ENCODE measurements around the gene C16orf95. TPM values are rescaled to one million over a fixed set of nuclear protein-coding genes. Genes with fewer than 3 reads are reported as not detected.

C16orf95 gene
- total RNA-seq, 1 experiment from 2014 or later, result 5.1 TPM

- TF ChIP-seq, protein P1, sequence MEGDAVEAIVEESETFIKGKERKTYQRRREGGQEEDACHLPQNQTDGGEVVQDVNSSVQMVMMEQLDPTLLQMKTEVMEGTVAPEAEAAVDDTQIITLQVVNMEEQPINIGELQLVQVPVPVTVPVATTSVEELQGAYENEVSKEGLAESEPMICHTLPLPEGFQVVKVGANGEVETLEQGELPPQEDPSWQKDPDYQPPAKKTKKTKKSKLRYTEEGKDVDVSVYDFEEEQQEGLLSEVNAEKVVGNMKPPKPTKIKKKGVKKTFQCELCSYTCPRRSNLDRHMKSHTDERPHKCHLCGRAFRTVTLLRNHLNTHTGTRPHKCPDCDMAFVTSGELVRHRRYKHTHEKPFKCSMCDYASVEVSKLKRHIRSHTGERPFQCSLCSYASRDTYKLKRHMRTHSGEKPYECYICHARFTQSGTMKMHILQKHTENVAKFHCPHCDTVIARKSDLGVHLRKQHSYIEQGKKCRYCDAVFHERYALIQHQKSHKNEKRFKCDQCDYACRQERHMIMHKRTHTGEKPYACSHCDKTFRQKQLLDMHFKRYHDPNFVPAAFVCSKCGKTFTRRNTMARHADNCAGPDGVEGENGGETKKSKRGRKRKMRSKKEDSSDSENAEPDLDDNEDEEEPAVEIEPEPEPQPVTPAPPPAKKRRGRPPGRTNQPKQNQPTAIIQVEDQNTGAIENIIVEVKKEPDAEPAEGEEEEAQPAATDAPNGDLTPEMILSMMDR (conservative IDR thresholded peaks at IDR 0.05; ENCODE audit: low read depth, low read length), result no peak
- no peak for TF ChIP-seq EZH2 (IDR thresholded peaks at IDR 0.05; ENCODE audit: borderline replicate concordance, low read depth, low read length, poor library complexity, severe bottlenecking)
These were observed 33.6 kb upstream of the C16orf95 start for GRCh38 chr16:87350681-87351319.

DNA sequence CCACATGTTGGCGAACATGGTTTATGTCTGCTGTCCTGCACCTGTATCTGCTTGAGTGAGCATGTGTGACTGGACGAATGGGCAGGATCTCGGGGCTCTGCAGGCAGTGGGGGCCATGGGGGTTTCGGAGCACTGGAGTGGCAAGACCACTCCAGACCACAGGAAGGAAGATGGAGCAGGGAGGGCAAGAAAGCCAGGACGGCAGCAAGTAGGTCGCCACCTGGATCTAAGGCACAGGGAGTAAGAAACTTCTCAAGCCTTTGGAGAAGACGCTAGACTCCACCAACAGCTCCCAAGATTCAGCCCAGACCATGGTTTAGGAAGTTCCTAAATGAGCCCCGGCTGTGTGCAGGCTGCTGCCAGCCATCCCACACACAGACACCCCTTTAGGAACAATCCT lies 32.8 kb upstream of the C16orf95 start:
- no peak for DNase-seq (ENCODE audit: low spot score)
- intact Hi-C loops (cut with micrococcal nuclease; ENCODE audit: unreplicated experiment), result no loop called here
- TF ChIP-seq EZH2 (IDR thresholded peaks at IDR 0.05; ENCODE audit: borderline replicate concordance, low read depth, low read length, poor library complexity, severe bottlenecking), result no peak
- TF ChIP-seq, protein P1 (conservative IDR thresholded peaks at IDR 0.05; ENCODE audit: low read depth, low read length), result no peak
- CTCF ChIA-PET, result no interaction called here
- BruUV-seq (replicated peaks), result no TSS peak
- H3K4me3 ChIP-seq (ENCODE audit: low read depth, low read length, poor library complexity, severe bottlenecking), result no peak overlapping the region
- H3K27me3 ChIP-seq (replicated peaks; ENCODE audit: insufficient read depth, low read depth, low read length, poor library complexity), result no peaks in the 10 kb centered on the region
- peaks cover 7% of the 10 kb centered on the region for H3K4me1 ChIP-seq (ENCODE audit: insufficient read depth, low read length, poor library complexity, severe bottlenecking)
- POLR2A ChIA-PET (ENCODE audit: low non-redundant PET), result no interaction called here
- no peak overlapping the region for H3K27ac ChIP-seq (ENCODE audit: low read depth, low read length, poor library complexity, severe bottlenecking)
- H3K9me3 ChIP-seq (ENCODE audit: low read depth, low read length, poor library complexity, severe bottlenecking), result no peaks in the 10 kb centered on the region
- H3K36me3 ChIP-seq (ENCODE audit: insufficient read depth, low read length, poor library complexity, severe bottlenecking), result no peaks in the 10 kb centered on the region

More at GRCh38 chr16:87350681-87351319, 33.6 kb upstream of the C16orf95 start:
- CTCF ChIA-PET, result no interaction called here
- no peaks in the 10 kb centered on the region for H3K27me3 ChIP-seq (replicated peaks; ENCODE audit: insufficient read depth, low read depth, low read length, poor library complexity)
- POLR2A ChIA-PET (ENCODE audit: low non-redundant PET), result no interaction called here
- no peak overlapping the region for H3K4me3 ChIP-seq (ENCODE audit: low read depth, low read length, poor library complexity, severe bottlenecking)
- intact Hi-C loops (cut with micrococcal nuclease; ENCODE audit: unreplicated experiment), result no loop called here
- DNase-seq (ENCODE audit: low spot score), result no peak
- no peak overlapping the region for H3K27ac ChIP-seq (ENCODE audit: low read depth, low read length, poor library complexity, severe bottlenecking)
- no peaks in the 10 kb centered on the region for H3K9me3 ChIP-seq (ENCODE audit: low read depth, low read length, poor library complexity, severe bottlenecking)
- BruUV-seq (replicated peaks), result no TSS peak
- H3K36me3 ChIP-seq (ENCODE audit: insufficient read depth, low read length, poor library complexity, severe bottlenecking), result no peaks in the 10 kb centered on the region
- peaks cover 1% of the 10 kb centered on the region for H3K4me1 ChIP-seq (ENCODE audit: insufficient read depth, low read length, poor library complexity, severe bottlenecking)

GRCh38 chr16:87348616-87349157 lies 31.5 kb upstream of the C16orf95 start:
- Histone ChIP-seq H3K9me3 (ENCODE audit: low read depth, low read length, poor library complexity, severe bottlenecking) (no peaks in the 10 kb centered on the region), H3K4me1 (ENCODE audit: insufficient read depth, low read length, poor library complexity, severe bottlenecking) (peaks cover 7% of the 10 kb centered on the region), H3K27ac (ENCODE audit: low read depth, low read length, poor library complexity, severe bottlenecking) (no peak overlapping the region), H3K36me3 (ENCODE audit: insufficient read depth, low read length, poor library complexity, severe bottlenecking) (no peaks in the 10 kb centered on the region), H3K27me3 (replicated peaks; ENCODE audit: insufficient read depth, low read depth, low read length, poor library complexity) (no peaks in the 10 kb centered on the region), H3K4me3 (ENCODE audit: low read depth, low read length, poor library complexity, severe bottlenecking) (no peak overlapping the region)
- POLR2A ChIA-PET (ENCODE audit: low non-redundant PET), result no interaction called here
- CTCF ChIA-PET, result no interaction called here
- no peak for DNase-seq (ENCODE audit: low spot score)
- no TSS peak for BruUV-seq (replicated peaks)
- intact Hi-C loops (cut with micrococcal nuclease; ENCODE audit: unreplicated experiment), result no loop called here
- TF ChIP-seq EZH2 (IDR thresholded peaks at IDR 0.05; ENCODE audit: borderline replicate concordance, low read depth, low read length, poor library complexity, severe bottlenecking), result no peak
- TF ChIP-seq, protein P1 (conservative IDR thresholded peaks at IDR 0.05; ENCODE audit: low read depth, low read length), result no peak

Data from A673 (cell line).